Panc1 (cell line): Measurements from ENCODE around the gene IKZF4. TPM values are rescaled to one million over a fixed set of nuclear protein-coding genes. Genes with fewer than 3 reads are reported as not detected.

Experiments used
- ATAC-seq: fragments of 200-7000 bp; cut with Tn5 transposase; 2 replicates; pipeline ENCODE4 v1.9.1; 2020; ENCODE audit warnings: mild to moderate bottlenecking, moderate library complexity
- BruUV-seq: library from RNA; stranded (reverse); fragments of 400-500 nt; replicated peaks from 2 replicates; lab custom pipeline; 2021; lab: Mats Ljungman, UMichigan
- CTCF ChIA-PET: fragments of 300-600 bp; sonication (Branson Sonifier 250); formaldehyde crosslinking; loops from one replicate; lab custom pipeline; 2022; ENCODE audit warnings: antibody characterized with exemption; lab: Charles Lee
- POLR2A ChIA-PET: fragments of 300-600 bp; sonication (Branson Sonifier 250); formaldehyde crosslinking; loops from one replicate; lab custom pipeline; 2022; ENCODE audit warnings: antibody characterized with exemption; lab: Charles Lee
- DNase-seq: peaks from one replicate; pipeline ENCODE4 v3.0.0-alpha.2; 2010; ENCODE audit warnings: low read depth, low spot score
- H3K27ac ChIP-seq: 2 replicates; pipeline ENCODE4 v1.5.1; 2011; ENCODE audit warnings: mild to moderate bottlenecking, low read length, inconsistent platforms
- H3K27me3 ChIP-seq: fragments of 200-500 bp; sonication (Bioruptor generic); 2 replicates; pipeline ENCODE4 v1.6.0; 2014; ENCODE audit warnings: low read length, inconsistent platforms; ENCODE audit not compliant: control insufficient read depth, insufficient read depth
- H3K36me3 ChIP-seq: fragments of 200-500 bp; sonication (Bioruptor generic); 2 replicates; pipeline ENCODE4 v1.5.1; 2014; ENCODE audit warnings: inconsistent platforms, mild to moderate bottlenecking, low read length, moderate library complexity; ENCODE audit not compliant: control insufficient read depth, insufficient read depth
- H3K4me1 ChIP-seq: 2 replicates; pipeline ENCODE4 v1.5.1; 2011; ENCODE audit warnings: inconsistent platforms, mild to moderate bottlenecking, low read length, moderate library complexity; ENCODE audit not compliant: control insufficient read depth, insufficient read depth
- H3K4me3 ChIP-seq, 2 experiments: 2 replicates each; pipeline ENCODE4 v1.5.1; 2011 to 2012; ENCODE audit warnings: low read depth in 2 of 2, low read length in 2 of 2, mild to moderate bottlenecking in 2 of 2, inconsistent platforms in 1 of 2, moderate library complexity in 1 of 2
- H3K9me3 ChIP-seq: fragments of 200-500 bp; sonication (Bioruptor generic); 2 replicates; pipeline ENCODE4 v1.5.1; 2014; ENCODE audit warnings: low read depth, mild to moderate bottlenecking, inconsistent platforms, low read length, moderate library complexity; ENCODE audit not compliant: control insufficient read depth, insufficient read depth
- POLR2AphosphoS5 ChIP-seq: IDR thresholded peaks from 2 replicates; pipeline ENCODE4 v1.6.1; 2012; ENCODE audit warnings: mild to moderate bottlenecking, low read depth, low read length, moderate library complexity
- SIN3A ChIP-seq: IDR thresholded peaks from 2 replicates; pipeline ENCODE4 v1.6.1; 2012; ENCODE audit warnings: low read depth, mild to moderate bottlenecking, low read length, moderate library complexity, borderline replicate concordance; ENCODE audit not compliant: insufficient read depth
- TCF7L2 ChIP-seq: IDR thresholded peaks from 2 replicates; pipeline ENCODE4 v1.6.1; 2011; ENCODE audit warnings: mild to moderate bottlenecking, low read depth, low read length, inconsistent platforms
- in situ Hi-C: cut with HindIII; loops from 2 replicates; pipeline ENCODE4 v1.10.0; 2016; ENCODE audit warnings: low sequenced_read_pairs, low pct_unique_long_range_greater_than_20kb
- intact Hi-C: fragments of 100-400 bp; cut with micrococcal nuclease; formaldehyde crosslinking; loops from one replicate; pipeline ENCODE4 v1.10.0; 2022; ENCODE audit not compliant: unreplicated experiment
- total RNA-seq: library from RNA; stranded (reverse); gene quantifications from one replicate; pipeline ENCODE4 v1.2.1, GENCODE V29; 2021; ENCODE audit not compliant: unreplicated experiment
- TF ChIP-seq, protein P1 (sequence below): fragments of 450-650 bp; IDR thresholded peaks from 2 replicates; pipeline ENCODE4 v1.5.1; 2017; ENCODE audit warnings: mild to moderate bottlenecking
- TF ChIP-seq, protein P2 (sequence below), 2 experiments: IDR thresholded peaks; 2 replicates each; pipeline ENCODE4 v1.6.1; 2011 to 2012; ENCODE audit warnings: low read depth in 2 of 2, control low read depth in 1 of 2, low read length in 1 of 2, mild to moderate bottlenecking in 1 of 2, moderate library complexity in 1 of 2; ENCODE audit not compliant: insufficient read depth in 1 of 2

The IKZF4 gene
- total RNA-seq, 1 experiment from 2014 or later = 6.9 TPM

DNA sequence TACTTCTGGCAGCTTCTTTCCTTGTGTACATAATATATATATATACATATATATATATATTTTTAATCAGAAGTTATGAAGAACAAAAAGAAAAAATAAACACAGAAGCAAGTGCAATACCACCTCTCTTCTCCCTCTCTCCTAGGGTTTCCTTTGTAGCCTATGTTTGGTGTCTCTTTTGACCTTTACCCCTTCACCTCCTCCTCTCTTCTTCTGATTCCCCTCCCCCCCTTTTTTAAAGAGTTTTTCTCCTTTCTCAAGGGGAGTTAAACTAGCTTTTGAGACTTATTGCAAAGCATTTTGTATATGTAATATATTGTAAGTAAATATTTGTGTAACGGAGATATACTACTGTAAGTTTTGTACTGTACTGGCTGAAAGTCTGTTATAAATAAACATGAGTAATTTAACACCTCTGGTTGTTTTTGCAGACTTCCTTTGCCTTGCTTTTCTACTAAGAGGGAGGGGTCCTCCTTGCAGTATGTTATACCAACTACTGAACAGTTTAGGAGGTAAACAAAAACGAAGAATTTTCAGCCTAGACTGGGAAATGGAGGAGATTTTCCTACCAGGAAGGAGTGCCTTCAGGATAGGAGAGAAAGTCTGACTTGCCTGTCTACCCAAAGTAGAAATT is 17.3 kb downstream of the IKZF4 start:
- BruUV-seq = no TSS peak
- no peak for ATAC-seq
- ChIA-PET POLR2A (no interaction called here), CTCF (no interaction called here)
- intact Hi-C loops (no loop called here), in situ Hi-C loops (no loop called here)
- H3K27me3 ChIP-seq = no peaks in the 10 kb centered on the region
- TF ChIP-seq TCF7L2 = no peak
- no peak for TF ChIP-seq POLR2AphosphoS5
- TF ChIP-seq, protein P1, sequence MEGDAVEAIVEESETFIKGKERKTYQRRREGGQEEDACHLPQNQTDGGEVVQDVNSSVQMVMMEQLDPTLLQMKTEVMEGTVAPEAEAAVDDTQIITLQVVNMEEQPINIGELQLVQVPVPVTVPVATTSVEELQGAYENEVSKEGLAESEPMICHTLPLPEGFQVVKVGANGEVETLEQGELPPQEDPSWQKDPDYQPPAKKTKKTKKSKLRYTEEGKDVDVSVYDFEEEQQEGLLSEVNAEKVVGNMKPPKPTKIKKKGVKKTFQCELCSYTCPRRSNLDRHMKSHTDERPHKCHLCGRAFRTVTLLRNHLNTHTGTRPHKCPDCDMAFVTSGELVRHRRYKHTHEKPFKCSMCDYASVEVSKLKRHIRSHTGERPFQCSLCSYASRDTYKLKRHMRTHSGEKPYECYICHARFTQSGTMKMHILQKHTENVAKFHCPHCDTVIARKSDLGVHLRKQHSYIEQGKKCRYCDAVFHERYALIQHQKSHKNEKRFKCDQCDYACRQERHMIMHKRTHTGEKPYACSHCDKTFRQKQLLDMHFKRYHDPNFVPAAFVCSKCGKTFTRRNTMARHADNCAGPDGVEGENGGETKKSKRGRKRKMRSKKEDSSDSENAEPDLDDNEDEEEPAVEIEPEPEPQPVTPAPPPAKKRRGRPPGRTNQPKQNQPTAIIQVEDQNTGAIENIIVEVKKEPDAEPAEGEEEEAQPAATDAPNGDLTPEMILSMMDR = no peak
- TF ChIP-seq, protein P2, sequence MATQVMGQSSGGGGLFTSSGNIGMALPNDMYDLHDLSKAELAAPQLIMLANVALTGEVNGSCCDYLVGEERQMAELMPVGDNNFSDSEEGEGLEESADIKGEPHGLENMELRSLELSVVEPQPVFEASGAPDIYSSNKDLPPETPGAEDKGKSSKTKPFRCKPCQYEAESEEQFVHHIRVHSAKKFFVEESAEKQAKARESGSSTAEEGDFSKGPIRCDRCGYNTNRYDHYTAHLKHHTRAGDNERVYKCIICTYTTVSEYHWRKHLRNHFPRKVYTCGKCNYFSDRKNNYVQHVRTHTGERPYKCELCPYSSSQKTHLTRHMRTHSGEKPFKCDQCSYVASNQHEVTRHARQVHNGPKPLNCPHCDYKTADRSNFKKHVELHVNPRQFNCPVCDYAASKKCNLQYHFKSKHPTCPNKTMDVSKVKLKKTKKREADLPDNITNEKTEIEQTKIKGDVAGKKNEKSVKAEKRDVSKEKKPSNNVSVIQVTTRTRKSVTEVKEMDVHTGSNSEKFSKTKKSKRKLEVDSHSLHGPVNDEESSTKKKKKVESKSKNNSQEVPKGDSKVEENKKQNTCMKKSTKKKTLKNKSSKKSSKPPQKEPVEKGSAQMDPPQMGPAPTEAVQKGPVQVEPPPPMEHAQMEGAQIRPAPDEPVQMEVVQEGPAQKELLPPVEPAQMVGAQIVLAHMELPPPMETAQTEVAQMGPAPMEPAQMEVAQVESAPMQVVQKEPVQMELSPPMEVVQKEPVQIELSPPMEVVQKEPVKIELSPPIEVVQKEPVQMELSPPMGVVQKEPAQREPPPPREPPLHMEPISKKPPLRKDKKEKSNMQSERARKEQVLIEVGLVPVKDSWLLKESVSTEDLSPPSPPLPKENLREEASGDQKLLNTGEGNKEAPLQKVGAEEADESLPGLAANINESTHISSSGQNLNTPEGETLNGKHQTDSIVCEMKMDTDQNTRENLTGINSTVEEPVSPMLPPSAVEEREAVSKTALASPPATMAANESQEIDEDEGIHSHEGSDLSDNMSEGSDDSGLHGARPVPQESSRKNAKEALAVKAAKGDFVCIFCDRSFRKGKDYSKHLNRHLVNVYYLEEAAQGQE (IDR thresholded peaks at IDR 0.05; ENCODE audit: insufficient read depth in 1 of 2, low read depth in 2 of 2, low read length in 1 of 2) = no peak
- no peak for TF ChIP-seq SIN3A
- no peak overlapping the region for H3K4me3 ChIP-seq
- DNase-seq = no peak
- no peaks in the 10 kb centered on the region for H3K9me3 ChIP-seq
- no peak overlapping the region for H3K27ac ChIP-seq
- H3K4me1 ChIP-seq = 0 out of 2 replicates have a peak, but pooled peaks cover 2% of the 10 kb centered on the region
- H3K36me3 ChIP-seq = peaks cover 7% of the 10 kb centered on the region

DNA sequence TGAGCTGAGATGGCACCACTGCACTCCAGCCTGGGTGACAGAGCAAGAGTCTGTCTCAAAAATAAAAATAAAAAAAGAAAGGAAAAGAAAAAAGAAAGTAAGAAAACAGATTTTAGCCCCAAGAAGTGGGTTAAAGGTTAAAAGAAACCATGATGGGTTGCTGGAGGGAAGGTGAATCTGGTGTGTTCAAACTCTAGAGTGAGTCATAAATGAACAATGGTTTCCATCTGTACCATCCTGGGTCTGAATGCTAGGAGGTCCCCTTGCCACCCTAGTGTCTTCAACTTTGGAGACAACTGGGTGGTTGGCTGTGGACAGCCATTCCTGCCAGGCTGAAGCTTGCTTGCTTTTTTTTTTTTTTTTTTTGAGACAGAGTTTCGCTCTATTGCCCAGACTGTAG is 19.3 kb downstream of the IKZF4 start:
- DNase-seq (no peak), ATAC-seq (no peak)
- no TSS peak for BruUV-seq
- in situ Hi-C loops (no loop called here), intact Hi-C loops (loop anchor here (5.0 to 10.0 kb wide), 2 partner anchors 43 to 75 kb away; partner anchors contain the start of genes RPL41, SUOX and ZC3H10)
- CTCF ChIA-PET = interaction anchor here (0.6 to 0.8 kb wide), 4 partner anchors 43 to 293 kb away, joined by 3 to 7 read pairs (median 4); partner anchors contain the start of genes DNAJC14 and SUOX
- Histone ChIP-seq H3K4me1 (0 out of 2 replicates have a peak, but pooled peaks cover 6% of the 10 kb centered on the region), H3K9me3 (no peaks in the 10 kb centered on the region), H3K36me3 (peaks cover 23% of the 10 kb centered on the region), H3K27me3 (no peaks in the 10 kb centered on the region), H3K27ac (no peak overlapping the region), H3K4me3 (no peak overlapping the region)
- POLR2A ChIA-PET = no interaction called here
- TF ChIP-seq POLR2AphosphoS5 = no peak
- TF ChIP-seq TCF7L2 = no peak
- TF ChIP-seq, protein P1 = no peak
- no peak for TF ChIP-seq SIN3A
- TF ChIP-seq, protein P2 (IDR thresholded peaks at IDR 0.05; ENCODE audit: insufficient read depth in 1 of 2, low read depth in 2 of 2, low read length in 1 of 2) = no peak
